Measurements from ENCODE around the gene KIF27.
"Not testable (repeated sequence)": the region's sequence is repeated elsewhere in the genome, so short reads cannot be mapped to it uniquely, and the experiment has no call there.

Gene KIF27

GRCh38 chr9:83809213-83809612 is 112.0 kb downstream of the KIF27 start:
- H3K9ac ChIP-seq (ENCODE audit: low read length in 2 of 2); H3K27ac ChIP-seq (ENCODE audit: low read length); H3K9me3 ChIP-seq (ENCODE audit: control insufficient read depth in 2 of 2, low read length in 2 of 2); H3K27me3 ChIP-seq (ENCODE audit: control insufficient read depth in 1 of 2, insufficient read depth in 2 of 2, low read length in 2 of 2); H3K4me3 ChIP-seq (ENCODE audit: low read length in 2 of 2); H3K36me3 ChIP-seq (ENCODE audit: control insufficient read depth in 2 of 2, insufficient read depth in 2 of 2, low read length in 2 of 2); H3K4me1 ChIP-seq (ENCODE audit: control insufficient read depth, insufficient read depth, low read length): not testable (repeated sequence)

- not testable (repeated sequence) for H3K4me1 ChIP-seq (ENCODE audit: control insufficient read depth, insufficient read depth, low read length); H3K36me3 ChIP-seq (ENCODE audit: control insufficient read depth in 2 of 2, insufficient read depth in 2 of 2, low read length in 2 of 2); H3K27me3 ChIP-seq (ENCODE audit: control insufficient read depth in 1 of 2, insufficient read depth in 2 of 2, low read length in 2 of 2); H3K4me3 ChIP-seq (ENCODE audit: low read length in 2 of 2); H3K9me3 ChIP-seq (ENCODE audit: control insufficient read depth in 2 of 2, low read length in 2 of 2); H3K27ac ChIP-seq (ENCODE audit: low read length); H3K9ac ChIP-seq (ENCODE audit: low read length in 2 of 2)
Observed at GRCh38 chr9:83804454-83804853, 116.8 kb downstream of the KIF27 start.

GRCh38 chr9:83803941-83804340 is 117.3 kb downstream of the KIF27 start:
- H3K9me3 ChIP-seq (ENCODE audit: control insufficient read depth in 2 of 2, low read length in 2 of 2); H3K4me1 ChIP-seq (ENCODE audit: control insufficient read depth, insufficient read depth, low read length); H3K27me3 ChIP-seq (ENCODE audit: control insufficient read depth in 1 of 2, insufficient read depth in 2 of 2, low read length in 2 of 2); H3K36me3 ChIP-seq (ENCODE audit: control insufficient read depth in 2 of 2, insufficient read depth in 2 of 2, low read length in 2 of 2); H3K4me3 ChIP-seq (ENCODE audit: low read length in 2 of 2); H3K9ac ChIP-seq (ENCODE audit: low read length in 2 of 2); H3K27ac ChIP-seq (ENCODE audit: low read length): not testable (repeated sequence)

DNA sequence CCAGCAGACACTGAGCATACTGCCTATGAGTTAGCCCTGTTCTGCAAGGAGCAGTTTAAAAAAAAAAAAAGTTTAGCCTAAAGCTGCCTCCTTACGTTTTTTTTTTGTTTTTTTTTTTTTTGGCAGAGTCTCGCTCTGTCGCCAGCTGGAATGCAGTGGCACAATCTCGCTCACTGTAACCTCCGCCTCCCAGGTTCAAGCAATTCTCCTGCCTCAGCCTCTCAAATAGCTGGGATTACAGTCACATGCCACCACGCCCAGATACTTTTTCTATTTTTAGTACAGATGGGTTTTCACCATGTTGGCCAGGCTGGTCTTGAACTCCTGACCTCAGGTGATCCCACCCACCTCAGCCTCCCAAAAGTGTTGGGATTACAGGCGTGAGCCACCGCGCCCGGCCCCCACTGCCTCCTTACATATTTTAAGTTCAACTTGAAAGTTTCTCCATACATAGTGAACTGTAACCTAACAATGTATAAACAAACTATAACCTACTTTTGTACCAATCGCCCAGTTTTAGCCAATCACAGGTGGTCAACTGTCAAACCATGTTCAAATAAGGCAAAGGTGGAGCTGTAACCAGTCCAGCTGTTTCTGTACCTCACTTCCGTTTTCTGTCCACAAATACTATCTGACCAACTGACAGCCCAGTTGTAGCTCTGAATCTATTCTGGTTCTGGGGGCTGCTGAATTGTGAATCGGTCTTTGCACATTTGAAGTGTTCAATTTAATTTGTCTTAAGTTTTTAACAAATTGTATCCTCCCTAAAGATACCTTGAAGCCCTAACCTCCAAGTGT is 120.8 kb downstream of the KIF27 start:
- Histone ChIP-seq H3K4me1 (ENCODE audit: control insufficient read depth, insufficient read depth, low read length) (no peaks in the 10 kb centered on the region), H3K9ac (ENCODE audit: low read length in 2 of 2) (no peak overlapping the region), H3K27me3 (ENCODE audit: control insufficient read depth in 1 of 2, insufficient read depth in 2 of 2, low read length in 2 of 2) (no peaks in the 10 kb centered on the region), H3K27ac (ENCODE audit: low read length) (no peak overlapping the region), H3K36me3 (ENCODE audit: control insufficient read depth in 2 of 2, insufficient read depth in 2 of 2, low read length in 2 of 2) (peaks cover 16 to 19% of the 10 kb centered on the region in 2 donors), H3K4me3 (ENCODE audit: low read length in 2 of 2) (no peak overlapping the region), H3K9me3 (ENCODE audit: control insufficient read depth in 2 of 2, low read length in 2 of 2) (no peaks in the 10 kb centered on the region)

DNA sequence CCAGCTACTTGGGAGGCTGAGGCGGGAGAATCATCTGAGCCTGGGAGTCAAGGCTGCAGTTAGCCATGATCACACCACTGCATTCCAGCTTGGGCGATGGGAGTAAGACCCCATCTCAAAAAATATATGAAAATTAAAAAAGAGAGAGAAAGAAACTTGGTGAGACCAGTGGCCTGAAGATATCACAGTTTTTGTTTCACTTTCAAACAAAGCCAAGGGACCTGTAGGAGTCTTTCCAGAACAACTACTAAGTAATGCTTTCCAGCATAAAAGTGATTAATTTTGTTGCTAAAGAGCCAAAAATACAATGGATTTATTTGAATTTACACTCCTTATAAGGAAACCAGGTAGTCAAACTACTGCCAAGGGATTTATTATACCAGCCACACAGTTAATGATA is 127.2 kb downstream of the KIF27 start:
- H3K27me3 ChIP-seq (ENCODE audit: control insufficient read depth in 1 of 2, insufficient read depth in 2 of 2, low read length in 2 of 2): no peaks in the 10 kb centered on the region
- no peak overlapping the region for H3K9ac ChIP-seq (ENCODE audit: low read length in 2 of 2)
- no peaks in the 10 kb centered on the region for H3K4me1 ChIP-seq (ENCODE audit: control insufficient read depth, insufficient read depth, low read length)
- peaks cover 16 to 25% of the 10 kb centered on the region in 2 donors for H3K36me3 ChIP-seq (ENCODE audit: control insufficient read depth in 2 of 2, insufficient read depth in 2 of 2, low read length in 2 of 2)
- H3K9me3 ChIP-seq (ENCODE audit: control insufficient read depth in 2 of 2, low read length in 2 of 2): no peaks in the 10 kb centered on the region
- H3K27ac ChIP-seq (ENCODE audit: low read length): no peak overlapping the region
- H3K4me3 ChIP-seq (ENCODE audit: low read length in 2 of 2): no peak overlapping the region

GRCh38 chr9:83792746-83793145 is 128.5 kb downstream of the KIF27 start:
- no peaks in the 10 kb centered on the region for H3K9me3 ChIP-seq (ENCODE audit: control insufficient read depth in 2 of 2, low read length in 2 of 2)
- H3K4me1 ChIP-seq (ENCODE audit: control insufficient read depth, insufficient read depth, low read length): no peaks in the 10 kb centered on the region
- no peaks in the 10 kb centered on the region for H3K27me3 ChIP-seq (ENCODE audit: control insufficient read depth in 1 of 2, insufficient read depth in 2 of 2, low read length in 2 of 2)
- no peak overlapping the region for H3K27ac ChIP-seq (ENCODE audit: low read length)
- H3K4me3 ChIP-seq (ENCODE audit: low read length in 2 of 2): no peak overlapping the region
- peaks cover 5 to 17% of the 10 kb centered on the region in 2 donors for H3K36me3 ChIP-seq (ENCODE audit: control insufficient read depth in 2 of 2, insufficient read depth in 2 of 2, low read length in 2 of 2)
- no peak overlapping the region for H3K9ac ChIP-seq (ENCODE audit: low read length in 2 of 2)
